Spleen (tissue), 7 donors: ENCODE measurements around the gene NEBL.

Experiments used
- CTCF ChIP-seq, 11 experiments: fragments of 200-600 bp in 7 of 11; fragments of 450-650 bp in 4 of 11; sonication (generic) in 4 of 11; IDR thresholded peaks in 8 of 11; conservative IDR thresholded peaks in 3 of 11; 1 replicate in 7 of 11; 2 replicates in 4 of 11; pipeline versions ENCODE4 v1.4.0 to v1.8.0; 2016 to 2021; ENCODE audit warnings: antibody characterized with exemption in 11 of 11, inconsistent platforms in 4 of 11, mild to moderate bottlenecking in 1 of 11
- POLR2A ChIP-seq, 3 donors: fragments of 450-650 bp; IDR thresholded peaks; one replicate each; pipeline ENCODE4 v1.5.1; 2017; ENCODE audit warnings: antibody characterized with exemption in 3 of 3, mild to moderate bottlenecking in 1 of 3
- POLR2AphosphoS5 ChIP-seq, 3 donors: sonication (generic); formaldehyde crosslinking; IDR thresholded peaks; one replicate each; pipeline ENCODE4 v1.5.1; 2017; ENCODE audit warnings: antibody characterized with exemption in 3 of 3
- donor health status: DM: no; HTN: no; CAD: no; lungs with moderate emphysema.
- donor health status: DM: no; HTN: no; CAD: no.
- donor health status: DM: no; HTN: no; CAD: no.

DNA sequence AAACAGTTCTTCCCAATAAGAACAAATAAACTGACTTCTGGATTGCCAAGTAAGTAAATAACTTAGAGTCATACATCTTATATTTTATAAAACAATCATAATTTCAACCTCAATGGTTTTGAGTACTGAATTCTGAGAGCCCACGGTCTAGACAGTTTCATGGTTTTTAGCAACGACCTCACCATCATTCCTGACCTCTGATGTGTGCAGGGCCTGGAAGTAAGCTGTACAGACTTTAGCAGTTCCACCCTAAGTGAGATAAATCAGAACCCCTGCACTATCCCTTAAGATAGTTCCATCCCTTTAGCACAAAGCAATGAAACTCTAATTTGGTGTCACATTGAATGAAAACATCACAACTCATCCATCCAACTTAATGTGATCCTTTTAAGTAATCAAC lies 86.0 kb downstream of the NEBL start:
- no peak for TF ChIP-seq CTCF (IDR thresholded peaks at IDR 0.05 in 8 of 11, conservative IDR thresholded peaks at IDR 0.05 in 3 of 11)
- no peak for TF ChIP-seq POLR2AphosphoS5 (IDR thresholded peaks at IDR 0.05)
- TF ChIP-seq POLR2A (IDR thresholded peaks at IDR 0.05): no peak
